Testis (tissue), 3 donors: ENCODE measurements around the gene ADAD2. TPM values are rescaled to one million over a fixed set of nuclear protein-coding genes. Genes with fewer than 3 reads are reported as not detected.

Source experiments
- DNase-seq: peaks from one replicate; pipeline ENCODE4 v3.0.0-alpha.2; 2019
- H3K27ac ChIP-seq, 2 donors: fragments of 200-600 bp; sonication (generic); one replicate each; pipeline ENCODE4 v1.5.1; 2019
- H3K27me3 ChIP-seq: fragments of 200-600 bp; sonication (generic); one replicate; pipeline ENCODE4 v1.5.1; 2019
- H3K36me3 ChIP-seq: fragments of 200-600 bp; sonication (generic); one replicate; pipeline ENCODE4 v1.5.1; 2017; ENCODE audit warnings: low read depth; ENCODE audit errors: missing control alignments
- H3K4me1 ChIP-seq: fragments of 200-600 bp; sonication (generic); one replicate; pipeline ENCODE4 v1.5.1; 2019
- H3K4me3 ChIP-seq, 2 donors: fragments of 200-600 bp; sonication (generic); one replicate each; pipeline ENCODE4 v1.5.1; 2017 to 2019
- H3K9me3 ChIP-seq: fragments of 200-600 bp; sonication (generic); one replicate; pipeline ENCODE4 v1.5.1; 2017
- POLR2A ChIP-seq: fragments of 450-650 bp; IDR thresholded peaks from one replicate; pipeline ENCODE4 v1.6.1; 2017; ENCODE audit warnings: antibody characterized with exemption, mild to moderate bottlenecking, moderate library complexity
- WGBS, 2 donors: methylation state at CpG; one replicate each; pipeline ENCODE4 v1.1.5; 2018; 5-methylcytosine and 5-hydroxymethylcytosine counted together
- intact Hi-C: fragments of 100-400 bp; cut with DNase I; formaldehyde crosslinking; loops from one replicate; pipeline ENCODE4 v1.15.1; 2023; ENCODE audit warnings: low total_unique reads
- polyA plus RNA-seq: library from polyadenylated mRNA; stranded (reverse); fragments of 350-450 nt; fragmentation: Illumina TruSeq; extraction: RNeasy Lipid Tissue Mini Kit (QIAGEN cat#74804); gene quantifications from one replicate; pipeline ENCODE4 v1.2.3, GENCODE V29; 2014; ENCODE audit warnings: low read depth, low replicate concordance; ENCODE audit not compliant: insufficient read depth
- total RNA-seq, 2 donors: library from RNA; depleted of rRNA; stranded (reverse); fragments of >200 nt; gene quantifications; one replicate each; pipeline ENCODE4 v1.2.3, GENCODE V29; 2016
- TF ChIP-seq, protein P1 (sequence below), 3 experiments: fragments of 450-650 bp in 2 of 3; fragments of 200-600 bp in 1 of 3; sonication (generic) in 1 of 3; IDR thresholded peaks; one replicate each; pipeline ENCODE4 v1.5.1; 2016 to 2019; ENCODE audit warnings: antibody characterized with exemption in 3 of 3, mild to moderate bottlenecking in 2 of 3, moderate library complexity in 1 of 3

The ADAD2 gene
- total and polyA plus RNA-seq, 3 donors from 2014 or later: 98.4 to 174 (median 133) TPM

DNA sequence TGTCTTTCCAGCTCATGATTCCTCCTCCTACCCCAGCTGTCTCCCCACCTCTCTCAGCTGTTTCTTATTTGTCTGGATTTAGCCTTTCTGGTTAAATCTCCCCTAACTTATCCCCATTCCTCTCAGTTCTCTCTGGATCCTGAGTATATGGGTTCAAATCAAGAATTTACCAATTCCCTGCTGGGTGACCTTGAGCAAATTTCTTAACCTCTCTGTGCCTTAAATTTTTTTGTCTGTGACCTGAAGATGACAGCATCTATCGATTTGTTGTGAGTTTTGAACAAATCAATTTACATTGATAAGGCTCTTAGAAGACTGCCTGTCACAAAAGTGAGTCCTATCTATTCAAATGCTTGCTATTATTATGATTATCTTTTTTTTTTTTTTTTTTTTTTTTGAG is 50.8 kb downstream of the ADAD2 start:
- intact Hi-C loops: no loop called here
- no peaks in the 10 kb centered on the region for H3K27me3 ChIP-seq
- peaks cover 4% of the 10 kb centered on the region for H3K4me1 ChIP-seq
- no peak for DNase-seq
- 84 to 88% methylated on average over 1 of the region's 1 CpG for WGBS, 2 donors
- no peak overlapping the region for H3K4me3 ChIP-seq
- H3K27ac ChIP-seq: no peak overlapping the region
- H3K9me3 ChIP-seq: no peaks in the 10 kb centered on the region
- TF ChIP-seq, protein P1, sequence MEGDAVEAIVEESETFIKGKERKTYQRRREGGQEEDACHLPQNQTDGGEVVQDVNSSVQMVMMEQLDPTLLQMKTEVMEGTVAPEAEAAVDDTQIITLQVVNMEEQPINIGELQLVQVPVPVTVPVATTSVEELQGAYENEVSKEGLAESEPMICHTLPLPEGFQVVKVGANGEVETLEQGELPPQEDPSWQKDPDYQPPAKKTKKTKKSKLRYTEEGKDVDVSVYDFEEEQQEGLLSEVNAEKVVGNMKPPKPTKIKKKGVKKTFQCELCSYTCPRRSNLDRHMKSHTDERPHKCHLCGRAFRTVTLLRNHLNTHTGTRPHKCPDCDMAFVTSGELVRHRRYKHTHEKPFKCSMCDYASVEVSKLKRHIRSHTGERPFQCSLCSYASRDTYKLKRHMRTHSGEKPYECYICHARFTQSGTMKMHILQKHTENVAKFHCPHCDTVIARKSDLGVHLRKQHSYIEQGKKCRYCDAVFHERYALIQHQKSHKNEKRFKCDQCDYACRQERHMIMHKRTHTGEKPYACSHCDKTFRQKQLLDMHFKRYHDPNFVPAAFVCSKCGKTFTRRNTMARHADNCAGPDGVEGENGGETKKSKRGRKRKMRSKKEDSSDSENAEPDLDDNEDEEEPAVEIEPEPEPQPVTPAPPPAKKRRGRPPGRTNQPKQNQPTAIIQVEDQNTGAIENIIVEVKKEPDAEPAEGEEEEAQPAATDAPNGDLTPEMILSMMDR (IDR thresholded peaks at IDR 0.05): no peak
- no peaks in the 10 kb centered on the region for H3K36me3 ChIP-seq

DNA sequence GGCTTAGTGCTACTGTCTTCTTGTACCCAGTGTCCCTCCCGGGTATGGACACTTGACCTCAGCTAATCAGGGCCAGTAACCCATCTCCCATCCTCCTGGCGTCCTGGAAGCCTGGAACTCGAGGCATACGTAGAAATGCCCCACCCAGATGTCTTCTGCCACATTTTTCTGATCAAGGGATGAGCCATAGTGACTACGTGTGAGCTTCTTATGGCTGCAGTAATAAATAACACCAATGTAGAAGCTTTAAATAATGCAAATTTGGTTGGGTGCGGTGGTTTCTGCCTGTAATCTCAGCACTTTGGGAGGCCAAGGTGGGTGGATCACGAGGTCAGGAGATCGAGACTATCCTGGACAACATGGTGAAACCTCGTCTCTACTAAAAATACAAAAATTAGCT is 51.9 kb downstream of the ADAD2 start:
- 87 to 89% methylated on average over 9 of the region's 9 CpGs for WGBS, 2 donors
- Histone ChIP-seq H3K4me1 (peaks cover 4% of the 10 kb centered on the region), H3K9me3 (no peaks in the 10 kb centered on the region), H3K27ac (no peak overlapping the region), H3K36me3 (no peaks in the 10 kb centered on the region), H3K4me3 (no peak overlapping the region), H3K27me3 (no peaks in the 10 kb centered on the region)
- no peak for TF ChIP-seq POLR2A
- TF ChIP-seq, protein P1 (IDR thresholded peaks at IDR 0.05): no peak
- intact Hi-C loops: no loop called here
- DNase-seq: no peak

- H3K27me3 ChIP-seq: no peaks in the 10 kb centered on the region
- no peak overlapping the region for H3K27ac ChIP-seq
- intact Hi-C loops: no loop called here
- no peak overlapping the region for H3K4me3 ChIP-seq
- H3K9me3 ChIP-seq: no peaks in the 10 kb centered on the region
- TF ChIP-seq, protein P1 (IDR thresholded peaks at IDR 0.05): no peak
- no peak for TF ChIP-seq POLR2A
- H3K4me1 ChIP-seq: peaks cover 4% of the 10 kb centered on the region
- H3K36me3 ChIP-seq: no peaks in the 10 kb centered on the region
- DNase-seq: peak; percentile 34
- 87 to 92% methylated on average over 1 of the region's 1 CpG for WGBS, 2 donors
Measured at GRCh38 chr16:84243732-84244131, 52.8 kb downstream of the ADAD2 start.

DNA sequence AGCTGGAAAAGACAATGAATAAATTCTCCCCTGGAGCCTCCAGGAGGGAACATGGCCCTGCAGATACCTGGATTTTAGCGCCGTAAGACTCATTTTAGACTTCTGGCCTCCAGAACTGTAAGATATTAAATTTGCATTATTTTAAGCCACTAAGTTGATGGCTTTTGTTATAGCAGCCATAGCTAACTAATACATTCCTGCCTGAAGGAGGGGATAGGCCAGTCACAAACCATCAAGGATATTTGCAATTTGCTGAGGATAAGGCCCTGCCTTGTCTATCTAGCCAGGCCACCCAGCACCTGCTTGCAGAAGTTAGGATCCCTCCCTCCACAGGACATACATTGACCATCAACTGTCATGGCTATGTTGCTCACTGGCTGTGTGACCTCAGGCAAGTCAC is 53.8 kb downstream of the ADAD2 start:
- H3K27me3 ChIP-seq: no peaks in the 10 kb centered on the region
- no peaks in the 10 kb centered on the region for H3K9me3 ChIP-seq
- H3K4me1 ChIP-seq: peaks cover 4% of the 10 kb centered on the region
- H3K4me3 ChIP-seq: no peak overlapping the region
- intact Hi-C loops: no loop called here
- no peak for DNase-seq
- no peaks in the 10 kb centered on the region for H3K36me3 ChIP-seq
- 89 to 100% methylated on average over 2 of the region's 2 CpGs for WGBS, 2 donors
- no peak overlapping the region for H3K27ac ChIP-seq
- no peak for TF ChIP-seq POLR2A
- TF ChIP-seq, protein P1 (IDR thresholded peaks at IDR 0.05): no peak

DNA sequence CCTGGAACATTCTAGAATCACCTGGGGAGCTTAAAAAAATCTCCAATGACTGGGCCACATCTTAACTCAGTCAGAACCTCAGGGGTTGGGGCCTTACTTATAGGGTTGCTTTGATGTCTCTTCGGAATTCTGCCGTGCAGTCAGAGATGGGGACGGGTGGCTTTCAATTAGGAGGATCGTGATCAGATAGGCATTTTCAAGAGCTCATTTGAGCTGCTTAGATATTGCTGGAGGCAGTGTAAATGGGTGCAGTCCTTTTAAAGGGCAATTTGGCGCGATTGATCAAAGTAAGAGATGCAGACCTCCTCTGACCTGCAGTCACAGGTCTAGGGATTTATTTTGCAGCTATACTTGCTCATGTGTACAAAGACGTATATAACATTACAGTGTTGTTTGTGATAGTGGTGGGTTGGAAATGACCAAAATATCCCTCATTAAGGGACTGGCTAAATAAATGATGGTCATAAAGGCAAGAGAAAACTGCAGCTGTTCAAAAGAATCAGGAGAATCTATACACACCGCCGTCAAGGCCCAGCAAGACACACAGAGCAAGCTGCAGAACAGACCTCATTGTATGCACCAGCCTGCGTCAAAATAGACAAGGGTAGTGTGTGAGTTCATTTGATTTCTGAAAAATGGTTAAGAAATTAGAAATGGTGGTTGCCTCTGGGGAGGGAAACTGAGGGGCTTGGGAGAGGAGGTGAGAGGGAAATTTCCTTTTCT is 55.2 kb downstream of the ADAD2 start:
- WGBS, 2 donors: 89 to 90% methylated on average over 10 of the region's 10 CpGs
- TF ChIP-seq POLR2A: no peak
- TF ChIP-seq, protein P1 (IDR thresholded peaks at IDR 0.05): no peak
- Histone ChIP-seq H3K4me1 (no peaks in the 10 kb centered on the region), H3K4me3 (no peak overlapping the region), H3K9me3 (no peaks in the 10 kb centered on the region), H3K36me3 (no peaks in the 10 kb centered on the region), H3K27ac (no peak overlapping the region), H3K27me3 (no peaks in the 10 kb centered on the region)
- intact Hi-C loops: no loop called here
- DNase-seq: no peak
